ENCODE measurements around the gene MRGPRF.

DNA sequence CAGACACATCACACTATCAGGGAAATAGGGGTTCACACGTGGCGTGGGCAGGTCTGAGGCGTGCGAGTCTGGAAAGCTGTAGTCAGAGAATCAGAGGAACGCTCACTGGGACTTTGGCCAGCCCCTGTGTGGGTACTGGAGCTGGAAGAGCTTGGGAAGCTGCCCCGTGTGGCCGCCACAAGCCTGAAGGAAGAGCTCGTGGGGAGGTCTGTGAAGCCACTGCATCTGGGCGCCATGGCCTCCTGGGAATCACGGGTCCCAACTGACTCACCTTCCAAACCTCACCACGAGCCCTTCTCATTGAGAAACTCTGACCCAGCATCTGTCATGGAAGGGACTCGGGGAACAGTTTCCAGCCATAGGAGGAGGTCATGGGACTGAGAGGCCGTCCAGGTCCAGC is 5.9 kb upstream of the MRGPRF start:
- TF ChIP-seq CTCF (IDR thresholded peaks at IDR 0.05) (no peak), TEAD4 (IDR thresholded peaks at IDR 0.05; ENCODE audit: borderline replicate concordance, insufficient read depth) (no peak)

Data from SK-N-SH (cell line).